ENCODE data around the gene CLCN4.

Gene CLCN4

DNA sequence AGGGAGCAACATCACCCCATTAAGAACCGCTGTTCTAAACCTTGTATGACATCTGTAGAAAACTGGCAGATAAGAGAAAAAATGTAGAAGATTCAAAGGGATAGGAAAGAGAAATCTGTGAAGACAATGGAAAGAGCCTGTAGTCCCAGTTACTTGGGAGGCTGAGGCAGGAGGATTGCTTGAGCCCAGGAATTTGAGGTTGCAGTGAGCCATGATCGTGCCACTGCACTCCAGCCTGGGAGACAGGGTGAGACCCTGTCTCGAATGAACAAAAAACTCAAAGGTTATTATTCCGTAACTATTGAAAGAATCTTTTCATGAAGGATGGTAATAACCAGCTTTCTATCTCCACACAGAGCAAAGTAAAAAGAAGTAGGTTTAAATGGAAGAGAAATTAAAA, 1.6 kb upstream of the CLCN4 start:
- H3K4me3 ChIP-seq (ENCODE audit: low read depth, low read length) = no peak overlapping the region
- in situ Hi-C loops (cut with HindIII; ENCODE audit: low pct_ligation_motif_present, low sequenced_read_pairs) = no loop called here
- H3K27me3 ChIP-seq (replicated peaks) = no peaks in the 10 kb centered on the region
- H3K36me3 ChIP-seq (replicated peaks) = no peaks in the 10 kb centered on the region
- no peak for DNase-seq
- no peak overlapping the region for H3K27ac ChIP-seq
- no peak for TF ChIP-seq CTCF (IDR thresholded peaks at IDR 0.05; ENCODE audit: low read depth, low read length, missing control alignments)

- no peak for DNase-seq
- TF ChIP-seq CTCF (IDR thresholded peaks at IDR 0.05; ENCODE audit: low read depth, low read length, missing control alignments) = no peak
- Histone ChIP-seq H3K27me3 (replicated peaks) (no peaks in the 10 kb centered on the region), H3K27ac (peak overlapping the region; percentile 60), H3K4me3 (ENCODE audit: low read depth, low read length) (peak overlapping the region; percentile 41), H3K36me3 (replicated peaks) (no peaks in the 10 kb centered on the region)
- in situ Hi-C loops (cut with HindIII; ENCODE audit: low pct_ligation_motif_present, low sequenced_read_pairs) = no loop called here
These were observed 212 bp downstream of the CLCN4 start for GRCh38 chrX:10157032-10157341.

DNA sequence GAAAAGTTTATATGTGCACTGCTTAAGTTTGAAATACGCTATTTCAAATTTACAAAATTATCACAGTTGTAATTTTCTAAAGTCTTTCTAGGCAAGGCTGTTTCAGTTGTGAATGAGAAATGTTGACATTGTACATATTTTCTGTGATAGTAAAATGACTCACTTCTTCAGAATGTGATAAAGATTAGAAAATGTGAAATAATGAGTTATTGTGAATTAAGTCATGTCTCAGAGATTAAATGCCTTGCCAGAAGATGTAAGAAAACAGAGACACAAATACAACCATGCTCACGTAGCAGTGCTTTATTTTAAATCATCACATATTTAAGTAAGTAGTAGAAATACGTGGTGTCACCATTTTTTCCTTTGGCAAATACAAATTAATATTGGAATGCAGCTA, 768 bp downstream of the CLCN4 start:
- no peak for DNase-seq
- Histone ChIP-seq H3K27me3 (replicated peaks) (no peaks in the 10 kb centered on the region), H3K27ac (peak overlapping the region; percentile 60), H3K36me3 (replicated peaks) (no peaks in the 10 kb centered on the region), H3K4me3 (ENCODE audit: low read depth, low read length) (peak overlapping the region; percentile 41)
- in situ Hi-C loops (cut with HindIII; ENCODE audit: low pct_ligation_motif_present, low sequenced_read_pairs) = no loop called here
- TF ChIP-seq CTCF (IDR thresholded peaks at IDR 0.05; ENCODE audit: low read depth, low read length, missing control alignments) = no peak

DNA sequence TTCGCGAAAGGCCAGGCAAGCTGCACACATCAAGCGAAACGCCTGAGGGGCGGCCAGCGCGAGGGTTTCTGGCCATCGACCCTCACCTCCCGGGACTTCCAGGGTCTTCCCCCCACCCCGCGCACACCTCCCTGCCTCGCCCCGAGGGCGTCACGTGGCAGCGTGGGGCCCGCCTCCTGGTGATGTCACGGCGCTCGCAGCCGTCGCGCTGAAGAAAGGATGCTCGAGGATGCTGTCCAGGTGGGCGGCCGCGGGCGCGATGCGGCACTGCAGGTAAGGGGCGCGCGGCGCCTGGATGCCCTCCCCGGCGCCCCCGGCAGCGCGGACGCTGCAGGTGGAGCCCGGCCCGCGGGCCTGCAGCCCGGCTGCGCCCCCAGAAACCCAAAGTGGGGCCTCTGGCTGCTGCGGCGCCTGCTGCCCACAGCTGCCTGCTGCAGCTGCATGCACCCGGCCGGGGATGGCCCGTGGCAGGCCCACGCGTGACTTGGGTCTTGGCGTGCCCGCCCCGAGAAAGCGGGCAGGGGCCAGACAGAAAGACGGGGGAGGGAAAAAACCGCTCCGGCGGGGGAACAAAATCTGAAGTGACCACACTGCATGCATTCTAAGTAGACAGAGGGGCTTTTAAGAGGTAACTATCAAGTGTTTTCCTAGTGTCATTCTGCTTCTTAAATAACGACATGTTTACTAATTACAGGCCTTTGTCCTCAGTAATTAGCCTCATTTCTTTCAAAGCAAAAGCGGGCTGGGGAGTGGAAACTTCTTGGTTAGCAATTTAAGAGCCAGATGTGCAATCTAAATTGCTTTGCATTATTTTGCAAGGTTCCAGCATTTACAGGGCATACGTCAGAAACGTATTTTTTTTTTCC, 1.7 kb downstream of the CLCN4 start:
- DNase-seq = no peak
- TF ChIP-seq CTCF (IDR thresholded peaks at IDR 0.05; ENCODE audit: low read depth, low read length, missing control alignments) = no peak
- H3K27ac ChIP-seq = no peak overlapping the region
- in situ Hi-C loops (cut with HindIII; ENCODE audit: low pct_ligation_motif_present, low sequenced_read_pairs) = no loop called here
- H3K36me3 ChIP-seq (replicated peaks) = no peaks in the 10 kb centered on the region
- H3K4me3 ChIP-seq (ENCODE audit: low read depth, low read length) = peak overlapping the region; percentile 48
- H3K27me3 ChIP-seq (replicated peaks) = no peaks in the 10 kb centered on the region

DNA sequence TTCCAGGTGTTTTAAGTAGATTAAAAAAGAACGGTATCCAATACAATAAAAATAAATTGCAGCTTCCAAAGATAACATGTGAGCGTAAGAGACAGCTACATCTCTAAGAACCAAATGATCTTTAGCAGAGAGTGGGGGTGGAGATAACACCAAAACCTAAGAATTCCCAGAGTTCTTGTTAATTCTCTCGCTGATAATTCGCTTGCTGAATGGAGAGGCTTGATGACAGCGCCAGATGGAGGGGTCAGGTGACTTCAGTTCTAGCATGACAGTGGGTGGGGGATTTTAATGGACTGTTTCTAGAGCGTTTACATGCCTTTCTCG, 2.3 kb downstream of the CLCN4 start:
- Histone ChIP-seq H3K27ac (no peak overlapping the region), H3K4me3 (ENCODE audit: low read depth, low read length) (no peak overlapping the region), H3K36me3 (replicated peaks) (no peaks in the 10 kb centered on the region), H3K27me3 (replicated peaks) (no peaks in the 10 kb centered on the region)
- no peak for TF ChIP-seq CTCF (IDR thresholded peaks at IDR 0.05; ENCODE audit: low read depth, low read length, missing control alignments)
- in situ Hi-C loops (cut with HindIII; ENCODE audit: low pct_ligation_motif_present, low sequenced_read_pairs) = no loop called here
- DNase-seq = no peak

- Histone ChIP-seq H3K36me3 (replicated peaks) (no peaks in the 10 kb centered on the region), H3K4me3 (ENCODE audit: low read depth, low read length) (no peak overlapping the region), H3K27ac (no peak overlapping the region), H3K27me3 (replicated peaks) (no peaks in the 10 kb centered on the region)
- DNase-seq = no peak
- no peak for TF ChIP-seq CTCF (IDR thresholded peaks at IDR 0.05; ENCODE audit: low read depth, low read length, missing control alignments)
- in situ Hi-C loops (cut with HindIII; ENCODE audit: low pct_ligation_motif_present, low sequenced_read_pairs) = no loop called here
These were observed 3.4 kb downstream of the CLCN4 start for GRCh38 chrX:10160211-10160610.
